ENCODE data around the gene RHOF. TPM values are rescaled to one million over a fixed set of nuclear protein-coding genes. Genes with fewer than 3 reads are reported as not detected.

Gene RHOF, protein sequence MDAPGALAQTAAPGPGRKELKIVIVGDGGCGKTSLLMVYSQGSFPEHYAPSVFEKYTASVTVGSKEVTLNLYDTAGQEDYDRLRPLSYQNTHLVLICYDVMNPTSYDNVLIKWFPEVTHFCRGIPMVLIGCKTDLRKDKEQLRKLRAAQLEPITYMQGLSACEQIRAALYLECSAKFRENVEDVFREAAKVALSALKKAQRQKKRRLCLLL
- 20.4 TPM for polyA plus RNA-seq (2013)

DNA sequence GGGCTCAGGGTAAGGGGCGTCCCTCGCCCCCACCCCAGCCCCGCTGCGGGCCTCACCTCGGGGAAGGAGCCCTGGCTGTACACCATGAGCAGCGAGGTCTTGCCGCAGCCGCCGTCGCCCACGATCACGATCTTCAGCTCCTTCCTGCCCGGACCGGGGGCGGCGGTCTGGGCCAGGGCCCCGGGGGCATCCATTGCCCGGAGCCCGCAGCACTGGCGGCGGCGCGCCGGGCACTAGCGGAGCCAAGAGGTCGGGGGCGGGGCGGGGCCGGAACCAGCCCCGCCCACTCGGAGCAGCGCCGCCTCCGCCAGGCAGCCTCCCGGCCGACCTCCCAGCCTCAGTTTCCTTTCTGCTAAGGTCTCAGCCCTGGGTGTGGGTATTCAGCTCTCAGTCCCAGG lies at the start of gene RHOF:
RHOF (minus strand) TSS at position 249 of the 398 bp plus-strand sequence; CDS start at position 194, 55 bp downstream.
- ChIA-PET CTCF (interaction anchor here (1.1 to 12.8 kb wide), 18 partner anchors 14 to 160 kb away, joined by 3 to 462 read pairs (median 13); partner anchors contain the start of genes PSMD9 and SETD1B), POLR2A (interaction anchor here (0.9 to 5.2 kb wide), 8 partner anchors 9 to 81 kb away, joined by 3 to 49 read pairs (median 4); partner anchors contain the start of gene TMEM120B)
- under 1% methylated on average over 24 of the region's 36 CpGs for WGBS (ENCODE audit: insufficient coverage)
- Histone ChIP-seq H3K4me3 (ENCODE audit: control insufficient read depth in 1 of 7, extremely low read depth in 1 of 7, insufficient read depth in 4 of 7, low read depth in 2 of 7, low read length in 6 of 7) (peak within 1 kb of the TSS; percentile 37 to 85 (median 77)), H3K4me1 (ENCODE audit: control extremely low read depth in 1 of 4, control insufficient read depth in 4 of 4, insufficient read depth in 4 of 4, low read length in 3 of 4) (peaks cover 5 to 82% (median 77%) of the 10 kb centered on the region in 4 experiments), H3K36me3 (ENCODE audit: control insufficient read depth in 4 of 4, insufficient read depth in 4 of 4, low read length in 3 of 4) (peaks cover 0 to 44% (median 15%) of the 10 kb centered on the region in 4 experiments), H3K9me3 (ENCODE audit: control extremely low read depth in 1 of 5, control insufficient read depth in 4 of 5, insufficient read depth in 2 of 5, low read depth in 1 of 5, low read length in 4 of 5) (no peaks in the 10 kb centered on the region), H3K27ac (ENCODE audit: insufficient read depth in 1 of 2, low read depth in 1 of 2, low read length in 2 of 2, poor library complexity in 1 of 2, severe bottlenecking in 2 of 2) (peak within 1 kb of the TSS; percentile 33 to 69), H3K27me3 (replicated peaks in 2 of 5; ENCODE audit: control insufficient read depth in 4 of 5, insufficient read depth in 5 of 5, low read length in 4 of 5) (no peaks in the 10 kb centered on the region)
- peak in 1 of 3 donors; percentile 48 for DNase-seq

DNA sequence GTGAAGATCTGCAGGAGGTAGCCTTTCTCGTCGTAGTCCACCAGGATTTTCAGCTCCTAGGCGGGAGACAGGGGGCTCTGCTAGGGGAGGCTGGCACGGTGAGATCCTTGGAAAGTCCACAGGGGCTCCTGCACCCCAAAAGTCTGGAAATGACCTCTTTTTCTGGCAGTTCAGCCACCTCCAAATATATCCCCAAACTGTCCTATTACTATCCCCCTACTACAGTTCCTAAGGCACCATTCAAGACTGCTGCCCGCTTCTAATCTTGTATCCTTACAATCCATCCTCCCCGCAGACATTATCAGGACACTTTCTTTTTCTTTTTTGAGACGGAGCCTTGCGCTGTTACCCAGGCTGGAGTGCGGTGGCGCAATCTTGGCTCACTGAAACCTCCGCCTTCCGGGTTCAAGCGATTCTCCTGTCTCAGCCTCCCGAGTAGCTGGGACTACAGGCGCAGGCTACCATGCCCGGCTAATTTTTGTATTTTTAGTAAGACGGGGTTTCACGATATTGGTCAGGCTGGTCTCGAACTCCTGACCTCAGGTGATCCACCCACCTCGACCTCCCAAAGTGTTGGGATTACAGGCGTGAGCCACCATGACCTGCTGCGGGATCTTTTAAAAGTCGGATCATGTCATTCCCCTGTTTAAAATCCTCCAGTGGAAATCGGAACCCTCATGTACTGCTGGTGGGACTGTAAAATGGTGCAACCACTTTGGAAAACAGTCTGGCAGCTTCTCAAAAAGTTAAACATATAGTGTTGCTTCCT lies 46.7 kb upstream of the RHOF start:
- DNase-seq, result no peak
- ChIA-PET POLR2A (no interaction called here), CTCF (interaction anchor here (1.2 to 4.2 kb wide), 5 partner anchors 14 to 48 kb away, joined by 4 to 28 read pairs (median 6); partner anchors contain the start of genes PSMD9 and RHOF)
- H3K4me3 ChIP-seq (ENCODE audit: control insufficient read depth in 1 of 7, extremely low read depth in 1 of 7, insufficient read depth in 4 of 7, low read depth in 2 of 7, low read length in 6 of 7), result peak overlapping the region; percentile 35 to 89 (median 83)
- 68% methylated on average over 17 of the region's 24 CpGs for WGBS (ENCODE audit: insufficient coverage)
- peaks cover 0 to 12% (median 10%) of the 10 kb centered on the region in 4 experiments for H3K4me1 ChIP-seq (ENCODE audit: control extremely low read depth in 1 of 4, control insufficient read depth in 4 of 4, insufficient read depth in 4 of 4, low read length in 3 of 4)
- no peaks in the 10 kb centered on the region for H3K36me3 ChIP-seq (ENCODE audit: control insufficient read depth in 4 of 4, insufficient read depth in 4 of 4, low read length in 3 of 4)
- peak overlapping the region in 1 of 2 experiments; percentile 77 for H3K27ac ChIP-seq (ENCODE audit: insufficient read depth in 1 of 2, low read depth in 1 of 2, low read length in 2 of 2, poor library complexity in 1 of 2, severe bottlenecking in 2 of 2)
- no peaks in the 10 kb centered on the region for H3K27me3 ChIP-seq (replicated peaks in 2 of 5; ENCODE audit: control insufficient read depth in 4 of 5, insufficient read depth in 5 of 5, low read length in 4 of 5)
- H3K9me3 ChIP-seq (ENCODE audit: control extremely low read depth in 1 of 5, control insufficient read depth in 4 of 5, insufficient read depth in 2 of 5, low read depth in 1 of 5, low read length in 4 of 5), result no peaks in the 10 kb centered on the region

DNA sequence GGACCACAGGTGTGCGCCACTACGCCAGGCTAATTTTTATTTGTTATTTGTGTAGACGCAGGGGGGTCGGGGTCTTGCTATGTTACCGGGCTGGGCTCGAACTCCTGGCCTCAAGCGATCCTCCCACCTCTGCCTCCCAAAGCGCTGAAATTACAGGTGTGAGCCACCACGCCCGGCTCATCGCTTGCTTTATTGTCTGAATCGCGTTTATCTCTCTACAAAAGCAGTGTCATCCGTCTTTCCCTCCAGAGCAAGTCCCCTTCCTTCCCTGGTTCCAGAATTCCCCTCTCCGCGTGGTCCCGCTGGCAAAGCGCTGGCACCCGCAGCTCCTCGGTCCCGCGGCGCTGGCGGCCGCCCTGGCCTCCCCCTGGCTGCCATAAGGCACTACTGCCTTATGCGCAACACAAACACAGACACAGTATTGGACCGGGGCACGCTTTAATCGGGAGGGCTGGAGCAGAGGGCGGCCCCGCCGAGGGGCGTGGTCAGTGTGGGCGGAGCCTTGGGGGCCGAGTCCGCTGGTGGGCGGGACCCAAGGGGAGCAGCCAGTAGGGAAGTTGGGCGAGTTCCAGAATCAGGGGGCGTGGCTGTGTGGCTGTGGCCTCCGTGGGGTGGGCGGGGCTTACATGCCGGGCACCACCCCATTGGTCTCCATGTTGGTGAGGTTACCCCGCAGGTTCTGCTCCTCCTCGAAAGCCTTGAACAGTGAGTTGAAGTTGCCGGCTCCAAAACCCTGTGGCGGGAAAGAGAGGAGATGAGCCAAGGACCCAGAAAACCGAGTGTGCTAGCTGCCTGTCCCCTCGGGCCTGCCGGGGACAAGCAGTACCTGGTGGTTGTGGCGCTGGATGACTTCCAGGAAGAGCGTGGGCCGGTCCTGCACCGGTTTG lies 45.9 kb upstream of the RHOF start:
- Histone ChIP-seq H3K4me3 (ENCODE audit: control insufficient read depth in 1 of 7, extremely low read depth in 1 of 7, insufficient read depth in 4 of 7, low read depth in 2 of 7, low read length in 6 of 7) (peak overlapping the region; percentile 35 to 89 (median 83)), H3K27ac (ENCODE audit: insufficient read depth in 1 of 2, low read depth in 1 of 2, low read length in 2 of 2, poor library complexity in 1 of 2, severe bottlenecking in 2 of 2) (peak overlapping the region in 1 of 2 experiments; percentile 77), H3K27me3 (replicated peaks in 2 of 5; ENCODE audit: control insufficient read depth in 4 of 5, insufficient read depth in 5 of 5, low read length in 4 of 5) (no peaks in the 10 kb centered on the region), H3K4me1 (ENCODE audit: control extremely low read depth in 1 of 4, control insufficient read depth in 4 of 4, insufficient read depth in 4 of 4, low read length in 3 of 4) (peaks cover 0 to 12% (median 10%) of the 10 kb centered on the region in 4 experiments), H3K9me3 (ENCODE audit: control extremely low read depth in 1 of 5, control insufficient read depth in 4 of 5, insufficient read depth in 2 of 5, low read depth in 1 of 5, low read length in 4 of 5) (no peaks in the 10 kb centered on the region), H3K36me3 (ENCODE audit: control insufficient read depth in 4 of 4, insufficient read depth in 4 of 4, low read length in 3 of 4) (no peaks in the 10 kb centered on the region)
- DNase-seq, result peak; percentile 96 to 99 (median 98)
- 9% methylated on average over 49 of the region's 53 CpGs for WGBS (ENCODE audit: insufficient coverage)
- POLR2A ChIA-PET, result interaction anchor here (0.6 kb wide), 1 partner anchor 111 kb away, joined by 10 read pairs; no protein-coding TSS in a partner anchor
- CTCF ChIA-PET, result interaction anchor here (1.0 to 4.2 kb wide), 9 partner anchors 11 to 49 kb away, joined by 3 to 28 read pairs (median 4); partner anchors contain the start of genes PSMD9 and RHOF

DNA sequence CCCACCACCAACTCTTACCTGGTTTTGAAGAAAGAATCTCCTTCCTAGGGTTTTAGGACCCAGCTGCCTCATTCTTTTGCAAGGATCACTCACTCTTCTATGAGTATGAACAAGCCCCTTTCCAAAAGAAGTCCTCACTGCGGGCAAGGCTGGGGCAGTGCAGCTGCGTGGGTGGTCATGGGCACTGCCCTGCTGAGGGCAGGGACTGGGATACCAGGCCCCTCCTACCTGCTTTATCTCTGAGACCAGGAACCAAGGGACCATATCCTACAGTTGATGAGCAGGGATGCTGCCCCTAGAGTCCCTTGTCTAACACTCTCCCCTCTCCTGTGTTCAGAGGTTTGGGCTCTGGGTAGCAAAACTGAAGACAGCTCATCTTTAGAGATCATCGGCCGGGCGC lies 44.6 kb upstream of the RHOF start:
- Histone ChIP-seq H3K9me3 (ENCODE audit: control extremely low read depth in 1 of 5, control insufficient read depth in 4 of 5, insufficient read depth in 2 of 5, low read depth in 1 of 5, low read length in 4 of 5) (no peaks in the 10 kb centered on the region), H3K36me3 (ENCODE audit: control insufficient read depth in 4 of 4, insufficient read depth in 4 of 4, low read length in 3 of 4) (no peaks in the 10 kb centered on the region), H3K27ac (ENCODE audit: insufficient read depth in 1 of 2, low read depth in 1 of 2, low read length in 2 of 2, poor library complexity in 1 of 2, severe bottlenecking in 2 of 2) (no peak overlapping the region), H3K4me1 (ENCODE audit: control extremely low read depth in 1 of 4, control insufficient read depth in 4 of 4, insufficient read depth in 4 of 4, low read length in 3 of 4) (peaks cover 0 to 12% (median 10%) of the 10 kb centered on the region in 4 experiments), H3K4me3 (ENCODE audit: control insufficient read depth in 1 of 7, extremely low read depth in 1 of 7, insufficient read depth in 4 of 7, low read depth in 2 of 7, low read length in 6 of 7) (no peak overlapping the region), H3K27me3 (replicated peaks in 2 of 5; ENCODE audit: control insufficient read depth in 4 of 5, insufficient read depth in 5 of 5, low read length in 4 of 5) (no peaks in the 10 kb centered on the region)
- 95% methylated on average over 2 of the region's 5 CpGs for WGBS (ENCODE audit: insufficient coverage)
- POLR2A ChIA-PET, result interaction anchor here (0.6 kb wide), 2 partner anchors 43 to 113 kb away, joined by 3 to 10 read pairs; no protein-coding TSS in a partner anchor
- CTCF ChIA-PET, result interaction anchor here (0.6 to 4.2 kb wide), 14 partner anchors 10 to 125 kb away, joined by 3 to 28 read pairs (median 4); partner anchors contain the start of genes PSMD9 and RHOF
- DNase-seq, result no peak

DNA sequence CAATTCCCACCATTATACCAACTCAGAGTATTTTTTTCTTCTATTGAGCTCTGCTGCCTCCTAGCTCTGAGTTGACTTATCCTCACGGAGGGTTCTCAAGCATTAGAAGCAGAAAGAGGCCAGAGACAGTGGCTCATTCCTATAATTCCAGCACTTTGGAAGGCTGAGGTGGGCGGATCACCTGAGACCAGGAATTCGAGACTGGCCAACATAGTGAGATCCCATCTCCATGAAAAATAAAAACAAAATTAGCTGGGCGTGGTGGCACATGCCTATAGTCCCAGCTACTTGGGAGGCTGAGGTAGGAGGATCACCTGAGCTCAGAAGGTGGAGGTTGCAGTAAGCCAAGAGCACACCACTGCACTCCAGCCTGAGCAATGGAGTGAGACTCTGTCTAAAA lies 44.2 kb upstream of the RHOF start:
- no peak for DNase-seq
- H3K27ac ChIP-seq (ENCODE audit: insufficient read depth in 1 of 2, low read depth in 1 of 2, low read length in 2 of 2, poor library complexity in 1 of 2, severe bottlenecking in 2 of 2), result no peak overlapping the region
- CTCF ChIA-PET, result interaction anchor here (0.6 to 4.2 kb wide), 14 partner anchors 9 to 126 kb away, joined by 3 to 28 read pairs (median 4); partner anchors contain the start of genes PSMD9 and RHOF
- H3K36me3 ChIP-seq (ENCODE audit: control insufficient read depth in 4 of 4, insufficient read depth in 4 of 4, low read length in 3 of 4), result no peaks in the 10 kb centered on the region
- no peaks in the 10 kb centered on the region for H3K27me3 ChIP-seq (replicated peaks in 2 of 5; ENCODE audit: control insufficient read depth in 4 of 5, insufficient read depth in 5 of 5, low read length in 4 of 5)
- 100% methylated on average over 4 of the region's 4 CpGs for WGBS (ENCODE audit: insufficient coverage)
- POLR2A ChIA-PET, result no interaction called here
- no peaks in the 10 kb centered on the region for H3K9me3 ChIP-seq (ENCODE audit: control extremely low read depth in 1 of 5, control insufficient read depth in 4 of 5, insufficient read depth in 2 of 5, low read depth in 1 of 5, low read length in 4 of 5)
- no peak overlapping the region for H3K4me3 ChIP-seq (ENCODE audit: control insufficient read depth in 1 of 7, extremely low read depth in 1 of 7, insufficient read depth in 4 of 7, low read depth in 2 of 7, low read length in 6 of 7)
- H3K4me1 ChIP-seq (ENCODE audit: control extremely low read depth in 1 of 4, control insufficient read depth in 4 of 4, insufficient read depth in 4 of 4, low read length in 3 of 4), result peaks cover 0 to 12% (median 10%) of the 10 kb centered on the region in 4 experiments

DNA sequence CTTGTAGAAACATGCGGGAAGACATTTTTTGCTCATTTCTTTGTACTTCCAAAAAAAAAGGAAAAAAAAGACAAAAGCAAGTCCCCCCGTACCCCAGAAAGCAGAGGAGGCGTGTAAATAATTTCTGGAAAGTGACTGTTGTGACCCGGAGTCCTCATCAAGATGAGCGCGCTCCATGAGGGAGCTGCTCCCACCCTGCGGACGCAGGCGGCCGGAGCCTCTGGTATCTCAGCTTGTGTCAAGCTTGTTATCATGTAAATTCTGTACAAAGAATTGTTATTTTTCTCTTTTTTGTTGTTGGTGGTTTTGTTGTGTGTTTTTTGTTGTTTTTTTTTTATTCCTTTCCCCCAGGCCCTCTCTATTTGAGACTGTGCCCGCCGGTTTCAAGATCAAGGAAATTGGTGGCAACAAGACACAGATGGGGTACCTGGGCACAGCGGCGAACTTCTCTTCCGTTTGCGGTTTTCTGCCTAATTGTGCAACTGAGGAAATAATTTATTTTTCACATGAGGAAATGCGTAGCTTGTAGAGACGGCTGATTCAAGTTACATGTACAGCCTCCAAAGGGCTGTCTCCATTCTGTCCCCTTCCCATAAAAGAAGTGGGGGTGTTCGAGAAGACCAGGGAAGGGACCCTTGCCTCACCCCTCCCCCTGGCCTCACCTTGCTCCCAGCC lies 38.2 kb upstream of the RHOF start:
- no peak overlapping the region for H3K27ac ChIP-seq (ENCODE audit: insufficient read depth in 1 of 2, low read depth in 1 of 2, low read length in 2 of 2, poor library complexity in 1 of 2, severe bottlenecking in 2 of 2)
- 99% methylated on average over 12 of the region's 19 CpGs for WGBS (ENCODE audit: insufficient coverage)
- no peak for DNase-seq
- ChIA-PET POLR2A (no interaction called here), CTCF (interaction anchor here (1.0 kb wide), 1 partner anchor 11 kb away, joined by 3 read pairs; no protein-coding TSS in a partner anchor)
- H3K4me3 ChIP-seq (ENCODE audit: control insufficient read depth in 1 of 7, extremely low read depth in 1 of 7, insufficient read depth in 4 of 7, low read depth in 2 of 7, low read length in 6 of 7), result no peak overlapping the region
- H3K9me3 ChIP-seq (ENCODE audit: control extremely low read depth in 1 of 5, control insufficient read depth in 4 of 5, insufficient read depth in 2 of 5, low read depth in 1 of 5, low read length in 4 of 5), result no peaks in the 10 kb centered on the region
- H3K27me3 ChIP-seq (replicated peaks in 2 of 5; ENCODE audit: control insufficient read depth in 4 of 5, insufficient read depth in 5 of 5, low read length in 4 of 5), result no peaks in the 10 kb centered on the region
- H3K36me3 ChIP-seq (ENCODE audit: control insufficient read depth in 4 of 4, insufficient read depth in 4 of 4, low read length in 3 of 4), result peaks cover 3 to 56% (median 47%) of the 10 kb centered on the region in 4 experiments
- no peaks in the 10 kb centered on the region for H3K4me1 ChIP-seq (ENCODE audit: control extremely low read depth in 1 of 4, control insufficient read depth in 4 of 4, insufficient read depth in 4 of 4, low read length in 3 of 4)
